Endothelial cell of umbilical vein (primary cell): Measurements from ENCODE around the gene SCN5A. TPM values are rescaled to one million over a fixed set of nuclear protein-coding genes. Genes with fewer than 3 reads are reported as not detected.

ENCODE experiments used
- BruUV-seq: library from RNA; stranded (reverse); fragments of 400-500 nt; replicated peaks from 2 replicates; lab custom pipeline; 2021; lab: Mats Ljungman, UMichigan
- CTCF ChIA-PET: fragments of 300-600, 350-600 bp; sonication (Branson Sonifier 250); formaldehyde crosslinking; loops from one replicate; lab custom pipeline; 2021; ENCODE audit warnings: antibody characterized with exemption, inconsistent platforms; lab: Charles Lee
- POLR2A ChIA-PET: fragments of 300-600, 350-600 bp; sonication (Branson Sonifier 250); formaldehyde crosslinking; loops from one replicate; lab custom pipeline; 2021; ENCODE audit warnings: antibody characterized with exemption, inconsistent platforms; lab: Charles Lee
- DNase-seq: peaks from one replicate; pipeline ENCODE4 v3.0.0-alpha.2; 2011; ENCODE audit warnings: low read depth, low spot score
- FAIRE-seq: peaks from 2 replicates; lab custom pipeline; 2011; peaks lifted over from hg19 to GRCh38; lab: Jason Lieb, UNC
- H2AFZ ChIP-seq: 2 replicates; pipeline ENCODE4 v1.6.0; 2012; ENCODE audit warnings: low read depth, low read length, control low read depth, inconsistent platforms
- H3K27ac ChIP-seq: 2 replicates; pipeline ENCODE4 v1.5.1; 2011; ENCODE audit warnings: low read depth, mild to moderate bottlenecking, control low read depth, low read length, moderate library complexity; ENCODE audit not compliant: insufficient read depth
- H3K27me3 ChIP-seq, 2 experiments: 2 replicates each; pipeline versions ENCODE4 v1.6.0 to v1.6.1; 2011; ENCODE audit warnings: low read length in 2 of 2, mixed read lengths in 1 of 2; ENCODE audit not compliant: control insufficient read depth in 2 of 2, insufficient read depth in 2 of 2
- H3K36me3 ChIP-seq, 2 experiments: 2 replicates in 1 of 2; 3 replicates in 1 of 2; pipeline ENCODE4 v1.5.1; 2011; ENCODE audit warnings: low read length in 2 of 2, mild to moderate bottlenecking in 1 of 2, moderate library complexity in 1 of 2; ENCODE audit not compliant: control insufficient read depth in 2 of 2, insufficient read depth in 2 of 2; ENCODE audit errors: extremely low read depth in 1 of 2
- H3K4me1 ChIP-seq: 3 replicates; pipeline ENCODE4 v1.5.1; 2011; ENCODE audit warnings: mild to moderate bottlenecking, low read length; ENCODE audit not compliant: control insufficient read depth, insufficient read depth; ENCODE audit errors: extremely low read depth
- H3K4me2 ChIP-seq: 2 replicates; pipeline ENCODE4 v1.6.1; 2011; ENCODE audit warnings: low read length, control low read depth, mixed read lengths; ENCODE audit not compliant: insufficient read depth
- H3K4me3 ChIP-seq, 3 experiments: fragments of 200-600 bp in 1 of 3; sonication (generic), shearing (Covaris generic) in 1 of 3; replicated peaks in 1 of 3; 2 replicates each; pipeline ENCODE4 v1.5.1; 2011 to 2016; ENCODE audit warnings: control low read depth in 3 of 3, low read length in 3 of 3, mild to moderate bottlenecking in 2 of 3, inconsistent platforms in 1 of 3, low read depth in 1 of 3, moderate library complexity in 1 of 3; ENCODE audit not compliant: insufficient read depth in 1 of 3
- H3K79me2 ChIP-seq: 2 replicates; pipeline ENCODE4 v1.6.0; 2012; ENCODE audit warnings: low read length, inconsistent platforms; ENCODE audit not compliant: control insufficient read depth, insufficient read depth
- H3K9ac ChIP-seq: replicated peaks from 2 replicates; pipeline ENCODE3; 2011; ENCODE audit warnings: low read length, control low read depth; ENCODE audit not compliant: insufficient read depth; ENCODE audit errors: extremely low read depth
- H3K9me1 ChIP-seq: replicated peaks from 3 replicates; pipeline ENCODE4 v1.6.0; 2011; ENCODE audit warnings: mild to moderate bottlenecking, low read length; ENCODE audit not compliant: control insufficient read depth, insufficient read depth; ENCODE audit errors: extremely low read depth
- H3K9me3 ChIP-seq: replicated peaks from 2 replicates; pipeline ENCODE4 v1.5.1; 2012; ENCODE audit warnings: low read length, inconsistent platforms; ENCODE audit not compliant: control insufficient read depth, insufficient read depth
- H4K20me1 ChIP-seq: replicated peaks from 2 replicates; pipeline ENCODE3; 2011; ENCODE audit warnings: mild to moderate bottlenecking, low read length; ENCODE audit not compliant: control insufficient read depth, insufficient read depth; ENCODE audit errors: extremely low read depth
- CTCF ChIP-seq, 2 donors: IDR thresholded peaks; 1 replicate in 1 of 2; 2 replicates in 1 of 2; pipeline ENCODE4 v1.5.1; 2011; ENCODE audit warnings: low read length in 2 of 2, mild to moderate bottlenecking in 2 of 2, moderate library complexity in 2 of 2, control low read depth in 1 of 2, inconsistent platforms in 1 of 2, low read depth in 1 of 2; ENCODE audit not compliant: insufficient read depth in 1 of 2; ENCODE audit errors: extremely low read depth in 1 of 2
- EZH2 ChIP-seq: IDR thresholded peaks from 2 replicates; pipeline ENCODE4 v1.6.1; 2012; ENCODE audit warnings: borderline replicate concordance, low read depth, mild to moderate bottlenecking, moderate library complexity, low read length, inconsistent platforms; ENCODE audit not compliant: severe bottlenecking
- FOS ChIP-seq: IDR thresholded peaks from 2 replicates; pipeline ENCODE4 v1.6.1; 2011; ENCODE audit warnings: mild to moderate bottlenecking, low read length, moderate library complexity, borderline replicate concordance; ENCODE audit not compliant: insufficient read depth
- GATA2 ChIP-seq: IDR thresholded peaks from 2 replicates; pipeline ENCODE4 v1.7.0; 2011; ENCODE audit warnings: low read depth, mild to moderate bottlenecking, moderate library complexity, mixed read lengths, low read length; ENCODE audit not compliant: insufficient read length, insufficient read depth
- JUN ChIP-seq: IDR thresholded peaks from 2 replicates; pipeline ENCODE4 v1.6.1; 2011; ENCODE audit warnings: borderline replicate concordance, low read depth; ENCODE audit not compliant: insufficient read length, insufficient read depth
- MYC ChIP-seq: IDR thresholded peaks from one replicate; pipeline ENCODE4 v1.6.1; 2011; ENCODE audit warnings: mild to moderate bottlenecking, low read depth, low read length
- POLR2A ChIP-seq: IDR thresholded peaks from 2 replicates; pipeline ENCODE4 v1.6.1; 2012; ENCODE audit warnings: low read depth, mild to moderate bottlenecking, control low read depth, low read length
- POLR2AphosphoS5 ChIP-seq: IDR thresholded peaks from 2 replicates; pipeline ENCODE4 v1.6.1; 2012; ENCODE audit warnings: low read depth, mild to moderate bottlenecking, control low read depth, low read length, moderate library complexity; ENCODE audit not compliant: insufficient read depth
- dilution Hi-C: fragments of 300-500 bp; cut with MboI; formaldehyde crosslinking; loops from one replicate; pipeline ENCODE4 v1.15.0; 2019; ENCODE audit warnings: low sequenced_read_pairs; ENCODE audit not compliant: extremely low pct_ligation_motif_present
- intact Hi-C: fragments of 100-400 bp; cut with micrococcal nuclease; formaldehyde crosslinking; loops from one replicate; pipeline ENCODE4 v1.10.0; 2022
- polyA plus RNA-seq, 4 experiments: library from polyadenylated mRNA; depleted of rRNA in 3 of 4; stranded (reverse) in 3 of 4; unstranded in 1 of 4; fragments of >200 nt; gene quantifications; 2 replicates each; pipeline versions ENCODE4 v1.2.1 to v1.2.3, GENCODE V29; 2011 to 2012; ENCODE audit warnings: missing spikeins in 1 of 4
- total RNA-seq: library from RNA; stranded (reverse); gene quantifications from 2 replicates; pipeline ENCODE4 v1.2.3, GENCODE V29; 2021
- TF ChIP-seq, protein P1 (sequence below): IDR thresholded peaks from 2 replicates; pipeline ENCODE4 v1.6.1; 2011; ENCODE audit not compliant: insufficient read depth, insufficient read length

The SCN5A gene
- total and polyA plus RNA-seq, 2 donors (not counting 3 experiments of a cell fraction or from before 2014, with no cell fraction given): 2.7 to 20.0 TPM

DNA sequence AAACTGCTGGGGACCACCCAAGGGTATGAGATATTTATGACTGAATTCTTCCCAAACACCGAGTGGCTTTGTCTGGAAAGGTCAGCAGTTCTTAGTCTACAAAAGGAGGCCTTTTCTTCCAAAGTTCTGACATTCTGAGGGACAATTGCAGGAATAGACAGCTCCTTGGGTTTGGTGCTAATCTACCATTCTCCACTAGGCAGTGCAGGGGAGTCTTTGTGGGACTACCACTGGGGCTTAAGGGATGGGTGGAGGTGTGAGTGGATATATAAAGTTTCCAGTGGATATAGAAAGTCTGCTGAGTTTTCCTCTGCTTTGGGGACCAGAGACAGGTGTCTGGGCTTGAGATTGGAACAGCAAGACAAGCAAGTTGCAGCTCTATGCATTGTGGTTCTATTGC, 90.6 kb downstream of the SCN5A start:
- no peaks in the 10 kb centered on the region for H3K9me3 ChIP-seq
- H3K27me3 ChIP-seq: no peaks in the 10 kb centered on the region
- TF ChIP-seq JUN (no peak), FOS (no peak), POLR2AphosphoS5 (no peak), POLR2A (no peak), GATA2 (no peak), CTCF (IDR thresholded peaks at IDR 0.05; ENCODE audit: extremely low read depth in 1 of 2, insufficient read depth in 1 of 2, low read depth in 1 of 2, low read length in 2 of 2) (no peak), EZH2 (no peak), MYC (no peak)
- TF ChIP-seq, protein P1, sequence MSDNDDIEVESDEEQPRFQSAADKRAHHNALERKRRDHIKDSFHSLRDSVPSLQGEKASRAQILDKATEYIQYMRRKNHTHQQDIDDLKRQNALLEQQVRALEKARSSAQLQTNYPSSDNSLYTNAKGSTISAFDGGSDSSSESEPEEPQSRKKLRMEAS: no peak
- no peak overlapping the region for H2AFZ ChIP-seq
- dilution Hi-C loops: no loop called here
- H3K4me2 ChIP-seq: no peak overlapping the region
- no peaks in the 10 kb centered on the region for H4K20me1 ChIP-seq
- ChIA-PET POLR2A (no interaction called here), CTCF (interaction anchor here (0.7 to 2.2 kb wide), 3 partner anchors 28 to 441 kb away, joined by 4 to 5 read pairs (median 4); no protein-coding TSS in a partner anchor)
- no peak overlapping the region for H3K4me3 ChIP-seq
- H3K4me1 ChIP-seq: no peaks in the 10 kb centered on the region
- no peak overlapping the region for H3K9ac ChIP-seq
- DNase-seq: no peak
- H3K36me3 ChIP-seq: no peaks in the 10 kb centered on the region
- no TSS peak for BruUV-seq
- no peaks in the 10 kb centered on the region for H3K9me1 ChIP-seq
- intact Hi-C loops: no loop called here
- no peak overlapping the region for H3K27ac ChIP-seq
- FAIRE-seq: no peak
- no peaks in the 10 kb centered on the region for H3K79me2 ChIP-seq
